IPS DF 6.9 (cell line): Measurements from ENCODE around the gene SMC2.

Experiments used
- DNase-seq: peaks from one replicate; pipeline ENCODE4 v3.0.0-alpha.2; 2013; ENCODE audit warnings: low read depth, low spot score
- H3K27ac ChIP-seq: one replicate; pipeline ENCODE4 v1.5.1; 2013; ENCODE audit warnings: low read length, control low read depth
- H3K27me3 ChIP-seq: 2 replicates; pipeline ENCODE4 v1.6.1; 2013; ENCODE audit warnings: mild to moderate bottlenecking, low read length; ENCODE audit not compliant: control insufficient read depth, insufficient read depth
- H3K36me3 ChIP-seq: 2 replicates; pipeline ENCODE4 v1.6.1; 2013; ENCODE audit warnings: low read length; ENCODE audit not compliant: control insufficient read depth, insufficient read depth
- H3K4me1 ChIP-seq: 2 replicates; pipeline ENCODE4 v1.6.1; 2013; ENCODE audit warnings: low read length; ENCODE audit not compliant: control insufficient read depth, insufficient read depth
- H3K4me3 ChIP-seq: 2 replicates; pipeline ENCODE4 v1.5.1; 2013; ENCODE audit warnings: mild to moderate bottlenecking, low read length
- H3K9me3 ChIP-seq: 2 replicates; pipeline ENCODE4 v1.6.1; 2013; ENCODE audit warnings: low read length, inconsistent platforms; ENCODE audit not compliant: control insufficient read depth, insufficient read depth
- WGBS: extraction: QIAGEN DNeasy Blood & Tissue Kit; methylation state at CpG from one replicate; pipeline ENCODE4 v1.1.7; 2013; ENCODE audit warnings: mixed read lengths, missing lambda C conversion rate; ENCODE audit not compliant: insufficient read length, insufficient coverage; 5-methylcytosine and 5-hydroxymethylcytosine counted together

Gene SMC2

GRCh38 chr9:104104360-104104759, 10.3 kb downstream of the SMC2 start:
- no peak for DNase-seq
- Histone ChIP-seq H3K27me3 (no peaks in the 10 kb centered on the region), H3K9me3 (no peaks in the 10 kb centered on the region), H3K36me3 (peaks cover 12% of the 10 kb centered on the region; the same call in 1 of the 2 replicates), H3K4me3 (no peak overlapping the region), H3K4me1 (no peaks in the 10 kb centered on the region; the same call in 1 of the 2 replicates), H3K27ac (no peak overlapping the region)
- no CpG with 5 or more reads among the region's 1 CpG for WGBS

GRCh38 chr9:104107799-104108198, 13.7 kb downstream of the SMC2 start:
- no peak for DNase-seq
- H3K27ac ChIP-seq = no peak overlapping the region
- H3K27me3 ChIP-seq = no peaks in the 10 kb centered on the region
- no peaks in the 10 kb centered on the region; the same call in 1 of the 2 replicates for H3K4me1 ChIP-seq
- no CpG with 5 or more reads among the region's 5 CpGs for WGBS
- no peak overlapping the region for H3K4me3 ChIP-seq
- H3K9me3 ChIP-seq = no peaks in the 10 kb centered on the region
- peaks cover 12% of the 10 kb centered on the region; the same call in 1 of the 2 replicates for H3K36me3 ChIP-seq

- no peak overlapping the region for H3K27ac ChIP-seq
- no peaks in the 10 kb centered on the region for H3K27me3 ChIP-seq
- no peaks in the 10 kb centered on the region for H3K9me3 ChIP-seq
- H3K4me1 ChIP-seq = no peaks in the 10 kb centered on the region; the same call in 1 of the 2 replicates
- DNase-seq = no peak
- no peak overlapping the region for H3K4me3 ChIP-seq
- no CpG with 5 or more reads among the region's 4 CpGs for WGBS
- peaks cover 12% of the 10 kb centered on the region; the same call in 1 of the 2 replicates for H3K36me3 ChIP-seq
These were observed 14.2 kb downstream of the SMC2 start for GRCh38 chr9:104108315-104108714.

- Histone ChIP-seq H3K27me3 (no peaks in the 10 kb centered on the region), H3K4me1 (no peaks in the 10 kb centered on the region; the same call in 1 of the 2 replicates), H3K36me3 (peaks cover 8% of the 10 kb centered on the region), H3K9me3 (no peaks in the 10 kb centered on the region), H3K4me3 (no peak overlapping the region), H3K27ac (no peak overlapping the region)
- no peak for DNase-seq
- WGBS = no CpG with 5 or more reads among the region's 2 CpGs
These were observed 16.4 kb downstream of the SMC2 start for GRCh38 chr9:104110509-104110908.

- Histone ChIP-seq H3K27me3 (no peaks in the 10 kb centered on the region), H3K9me3 (no peaks in the 10 kb centered on the region), H3K4me1 (no peaks in the 10 kb centered on the region), H3K4me3 (no peak overlapping the region), H3K27ac (no peak overlapping the region), H3K36me3 (peaks cover 3% of the 10 kb centered on the region)
- no CpG with 5 or more reads among the region's 6 CpGs for WGBS
- DNase-seq = no peak
These were observed 24.8 kb downstream of the SMC2 start for GRCh38 chr9:104118916-104119315.

GRCh38 chr9:104121022-104121421, 26.9 kb downstream of the SMC2 start:
- no peak overlapping the region for H3K27ac ChIP-seq
- no peak for DNase-seq
- no peaks in the 10 kb centered on the region for H3K36me3 ChIP-seq
- H3K4me3 ChIP-seq = no peak overlapping the region
- no peaks in the 10 kb centered on the region for H3K9me3 ChIP-seq
- H3K4me1 ChIP-seq = no peaks in the 10 kb centered on the region
- WGBS = no CpG with 5 or more reads among the region's 5 CpGs
- H3K27me3 ChIP-seq = no peaks in the 10 kb centered on the region

- H3K4me1 ChIP-seq = no peaks in the 10 kb centered on the region
- no peaks in the 10 kb centered on the region; the same call in 1 of the 2 replicates for H3K36me3 ChIP-seq
- no CpG with 5 or more reads among the region's 3 CpGs for WGBS
- H3K27me3 ChIP-seq = no peaks in the 10 kb centered on the region
- no peak overlapping the region for H3K4me3 ChIP-seq
- no peak overlapping the region for H3K27ac ChIP-seq
- DNase-seq = no peak
- no peaks in the 10 kb centered on the region; the same call in 1 of the 2 replicates for H3K9me3 ChIP-seq
These were observed 44.2 kb downstream of the SMC2 start for GRCh38 chr9:104138243-104138868.

GRCh38 chr9:104142799-104143549, 48.9 kb downstream of the SMC2 start:
- H3K4me1 ChIP-seq = no peaks in the 10 kb centered on the region
- H3K4me3 ChIP-seq = no peak overlapping the region
- no peaks in the 10 kb centered on the region for H3K9me3 ChIP-seq
- WGBS = no CpG with 5 or more reads among the region's 3 CpGs
- H3K27ac ChIP-seq = no peak overlapping the region
- DNase-seq = no peak
- H3K27me3 ChIP-seq = no peaks in the 10 kb centered on the region
- no peaks in the 10 kb centered on the region for H3K36me3 ChIP-seq

- DNase-seq = no peak
- no peaks in the 10 kb centered on the region for H3K36me3 ChIP-seq
- no peaks in the 10 kb centered on the region for H3K4me1 ChIP-seq
- no peak overlapping the region for H3K4me3 ChIP-seq
- no CpG with 5 or more reads among the region's 3 CpGs for WGBS
- H3K27ac ChIP-seq = no peak overlapping the region
- H3K9me3 ChIP-seq = no peaks in the 10 kb centered on the region
- H3K27me3 ChIP-seq = no peaks in the 10 kb centered on the region
These were observed 49.4 kb downstream of the SMC2 start for GRCh38 chr9:104143550-104143910.

- no peaks in the 10 kb centered on the region for H3K36me3 ChIP-seq
- H3K4me3 ChIP-seq = no peak overlapping the region
- H3K4me1 ChIP-seq = no peaks in the 10 kb centered on the region
- no peaks in the 10 kb centered on the region for H3K9me3 ChIP-seq
- H3K27ac ChIP-seq = no peak overlapping the region
- no CpG with 5 or more reads among the region's 1 CpG for WGBS
- no peak for DNase-seq
- no peaks in the 10 kb centered on the region for H3K27me3 ChIP-seq
These were observed 50.2 kb downstream of the SMC2 start for GRCh38 chr9:104144336-104144735.
